ENCODE measurements around the gene MDN1. TPM values are rescaled to one million over a fixed set of nuclear protein-coding genes. Genes with fewer than 3 reads are reported as not detected.
"Not testable (repeated sequence)": the region's sequence is repeated elsewhere in the genome, so short reads cannot be mapped to it uniquely, and the experiment has no call there.

MDN1 gene
- polyA plus RNA-seq, 1 experiment: 3.3 TPM

DNA sequence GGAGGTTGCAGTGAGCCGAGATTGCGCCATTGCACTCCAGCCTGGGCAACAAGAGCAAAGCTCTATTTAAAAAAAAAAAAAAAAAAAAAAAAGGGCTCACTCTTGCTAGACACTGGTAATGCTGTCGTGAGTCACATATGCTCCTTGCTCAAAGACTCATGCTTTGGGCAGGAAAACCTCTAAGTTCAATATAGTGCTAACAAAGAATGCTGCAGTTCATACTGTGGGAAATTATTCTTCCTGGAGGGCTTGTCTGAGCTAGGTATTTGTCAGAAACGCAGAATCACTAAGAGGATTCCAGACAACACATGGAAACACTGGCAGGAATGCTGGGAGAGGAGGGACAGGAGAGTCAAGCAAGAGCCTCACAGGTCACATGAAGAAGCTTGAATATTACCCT is 178.8 kb downstream of the MDN1 start:
- Histone ChIP-seq H3K36me3 (ENCODE audit: control insufficient read depth, insufficient read depth, low read length) (peaks cover 5% of the 10 kb centered on the region; the same call in 1 of the 2 replicates), H3K4me3 (ENCODE audit: low read depth, low read length) (no peak overlapping the region), H3K27me3 (ENCODE audit: control insufficient read depth, insufficient read depth, low read length) (no peaks in the 10 kb centered on the region)
- DNase-seq (ENCODE audit: low read depth): no peak
- CTCF ChIA-PET: interaction anchor here (0.6 kb wide), 1 partner anchor 266 kb away, joined by 3 read pairs; no protein-coding TSS in a partner anchor
- TF ChIP-seq CTCF (IDR thresholded peaks at IDR 0.05; ENCODE audit: insufficient read depth, low read depth, low read length): no peak
- POLR2A ChIA-PET: no interaction called here

GRCh38 chr6:89638320-89639195 is 181.0 kb downstream of the MDN1 start, which contains the start of gene LYRM2:
TSS of gene LYRM2 (minus strand) at chr6:89638747. CDS start at chr6:89638716, 31 bp downstream.
- ChIA-PET POLR2A (no interaction called here), CTCF (interaction anchor here (0.6 to 0.9 kb wide), 3 partner anchors 36 to 987 kb away, joined by 3 read pairs; no protein-coding TSS in a partner anchor)
- Histone ChIP-seq H3K4me3 (ENCODE audit: low read depth, low read length) (peak within 1 kb of the TSS; percentile 69), H3K27me3 (ENCODE audit: control insufficient read depth, insufficient read depth, low read length) (no peaks in the 10 kb centered on the region), H3K36me3 (ENCODE audit: control insufficient read depth, insufficient read depth, low read length) (peaks cover 4% of the 10 kb centered on the region; the same call in 1 of the 2 replicates)
- peak; percentile 58 for DNase-seq (ENCODE audit: low read depth)
- peak; percentile 23; the same call in 1 of the 2 replicates for TF ChIP-seq CTCF (IDR thresholded peaks at IDR 0.05; ENCODE audit: insufficient read depth, low read depth, low read length)

- ChIA-PET POLR2A (no interaction called here), CTCF (interaction anchor here (0.6 kb wide), 2 partner anchors 35 to 266 kb away, joined by 3 read pairs; no protein-coding TSS in a partner anchor)
- H3K4me3 ChIP-seq (ENCODE audit: low read depth, low read length): peak overlapping the region; percentile 69
- DNase-seq (ENCODE audit: low read depth): no peak
- no peak for TF ChIP-seq CTCF (IDR thresholded peaks at IDR 0.05; ENCODE audit: insufficient read depth, low read depth, low read length)
- H3K27me3 ChIP-seq (ENCODE audit: control insufficient read depth, insufficient read depth, low read length): no peaks in the 10 kb centered on the region
- H3K36me3 ChIP-seq (ENCODE audit: control insufficient read depth, insufficient read depth, low read length): peaks cover 1% of the 10 kb centered on the region; the same call in 1 of the 2 replicates
These were observed 181.7 kb downstream of the MDN1 start for GRCh38 chr6:89637960-89638319.

DNA sequence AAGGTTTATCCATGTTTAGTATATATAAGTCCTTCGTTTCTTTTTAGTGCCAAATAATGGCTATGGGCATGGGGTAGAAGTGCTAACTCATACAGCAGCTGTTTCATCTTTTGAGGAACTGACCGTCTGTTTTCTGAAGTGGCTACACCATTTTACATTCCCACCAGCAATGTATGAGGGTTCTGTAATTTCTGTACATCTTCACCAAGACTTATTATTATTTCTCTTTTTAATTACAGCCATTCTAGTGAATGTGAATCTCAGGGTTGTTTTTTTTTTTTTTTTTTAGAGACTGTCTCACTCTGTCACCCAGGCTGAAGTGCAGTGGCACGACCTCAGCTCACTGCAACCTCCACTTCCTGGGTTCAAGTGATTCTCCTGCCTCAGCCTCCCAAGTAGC is 183.2 kb downstream of the MDN1 start:
- H3K27me3 ChIP-seq (ENCODE audit: control insufficient read depth, insufficient read depth, low read length); H3K4me3 ChIP-seq (ENCODE audit: low read depth, low read length); CTCF ChIA-PET; DNase-seq (ENCODE audit: low read depth); POLR2A ChIA-PET; H3K36me3 ChIP-seq (ENCODE audit: control insufficient read depth, insufficient read depth, low read length): not testable (repeated sequence)

DNA sequence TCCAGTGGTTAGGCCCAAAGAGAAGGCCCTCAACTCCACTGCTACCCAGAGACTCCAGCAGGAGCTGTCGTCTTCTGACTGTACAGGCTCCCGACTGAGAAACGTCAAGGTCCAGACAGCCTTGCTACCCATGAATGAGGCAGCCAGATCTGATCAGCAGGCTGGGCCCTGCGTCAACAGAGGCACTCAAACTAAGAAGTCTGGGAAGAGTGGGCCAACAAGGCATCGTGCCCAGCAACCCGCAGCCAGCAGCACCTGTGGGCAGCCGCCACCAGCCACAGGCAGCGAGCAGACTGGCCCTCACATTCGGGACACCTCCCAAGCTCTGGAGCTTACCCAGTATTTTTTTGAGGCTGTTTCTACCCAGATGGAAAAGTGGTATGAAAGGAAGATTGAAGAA is 189.1 kb downstream of the MDN1 start:
- no peaks in the 10 kb centered on the region for H3K27me3 ChIP-seq (ENCODE audit: control insufficient read depth, insufficient read depth, low read length)
- TF ChIP-seq CTCF (IDR thresholded peaks at IDR 0.05; ENCODE audit: insufficient read depth, low read depth, low read length): no peak
- POLR2A ChIA-PET: no interaction called here
- no peaks in the 10 kb centered on the region for H3K36me3 ChIP-seq (ENCODE audit: control insufficient read depth, insufficient read depth, low read length)
- no peak for DNase-seq (ENCODE audit: low read depth)
- no peak overlapping the region for H3K4me3 ChIP-seq (ENCODE audit: low read depth, low read length)
- CTCF ChIA-PET: no interaction called here
